EH (cell line): ENCODE results near the gene THG1L.
"Not testable (repeated sequence)": the region's sequence is repeated elsewhere in the genome, so short reads cannot be mapped to it uniquely, and the experiment has no call there.

Source experiments
- DNase-seq: peaks from one replicate; pipeline ENCODE4 v3.0.0-alpha.2; 2015; ENCODE audit warnings: low read depth

The THG1L gene

GRCh38 chr5:157731272-157732129 lies at the start of gene THG1L:
Gene THG1L, plus strand, starts transcription at chr5:157731420. Its CDS starts 21 bp downstream, at chr5:157731441.
- peak; percentile 98 for DNase-seq

- DNase-seq, result no peak
Observed at GRCh38 chr5:157682257-157682656, 49.0 kb upstream of the THG1L start.

DNA sequence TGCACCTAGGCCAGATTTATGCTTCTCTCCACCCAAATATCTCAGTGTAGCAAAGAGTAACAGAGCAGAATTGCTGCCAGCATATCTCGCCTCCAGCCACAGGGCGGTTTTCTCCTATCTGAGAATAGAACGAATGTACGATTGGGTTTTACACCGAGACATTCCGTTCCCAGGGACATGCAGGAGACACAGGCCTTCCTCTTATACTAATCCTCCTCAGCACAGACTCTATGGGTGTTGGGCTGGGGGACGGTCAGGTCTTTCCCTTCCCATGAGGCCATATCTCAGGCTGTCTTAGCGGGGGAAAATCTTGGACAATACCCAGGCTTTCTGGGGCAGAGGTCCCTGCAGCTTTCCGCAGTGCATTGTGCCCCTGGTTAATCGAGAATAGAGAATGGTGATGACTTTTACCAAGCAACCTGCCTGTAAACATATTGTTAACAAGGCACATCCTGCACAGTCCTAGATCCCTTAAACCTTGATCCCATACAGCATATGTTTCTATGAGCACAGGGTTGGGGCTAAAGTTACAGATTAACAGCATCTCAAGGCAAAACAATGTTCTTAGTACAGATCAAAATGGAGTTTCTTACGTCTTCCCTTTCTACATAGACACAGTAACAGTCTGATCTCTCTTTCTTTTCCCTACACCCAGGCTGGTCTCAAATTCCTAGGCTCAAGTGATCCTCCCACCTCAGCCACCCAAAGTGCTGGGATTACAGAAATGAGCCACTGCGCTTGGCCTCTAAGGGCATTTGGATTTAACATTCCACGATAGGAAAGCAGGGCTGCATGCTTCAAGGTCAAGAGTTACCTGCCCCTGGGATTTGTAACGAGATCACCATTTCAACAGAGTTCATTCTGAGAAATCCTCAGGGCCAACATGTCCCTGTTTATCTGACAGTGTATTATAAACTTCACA lies 44.7 kb upstream of the THG1L start:
- DNase-seq, result not testable (repeated sequence)

GRCh38 chr5:157687198-157687554 lies 44.0 kb upstream of the THG1L start:
- DNase-seq, result no peak

DNA sequence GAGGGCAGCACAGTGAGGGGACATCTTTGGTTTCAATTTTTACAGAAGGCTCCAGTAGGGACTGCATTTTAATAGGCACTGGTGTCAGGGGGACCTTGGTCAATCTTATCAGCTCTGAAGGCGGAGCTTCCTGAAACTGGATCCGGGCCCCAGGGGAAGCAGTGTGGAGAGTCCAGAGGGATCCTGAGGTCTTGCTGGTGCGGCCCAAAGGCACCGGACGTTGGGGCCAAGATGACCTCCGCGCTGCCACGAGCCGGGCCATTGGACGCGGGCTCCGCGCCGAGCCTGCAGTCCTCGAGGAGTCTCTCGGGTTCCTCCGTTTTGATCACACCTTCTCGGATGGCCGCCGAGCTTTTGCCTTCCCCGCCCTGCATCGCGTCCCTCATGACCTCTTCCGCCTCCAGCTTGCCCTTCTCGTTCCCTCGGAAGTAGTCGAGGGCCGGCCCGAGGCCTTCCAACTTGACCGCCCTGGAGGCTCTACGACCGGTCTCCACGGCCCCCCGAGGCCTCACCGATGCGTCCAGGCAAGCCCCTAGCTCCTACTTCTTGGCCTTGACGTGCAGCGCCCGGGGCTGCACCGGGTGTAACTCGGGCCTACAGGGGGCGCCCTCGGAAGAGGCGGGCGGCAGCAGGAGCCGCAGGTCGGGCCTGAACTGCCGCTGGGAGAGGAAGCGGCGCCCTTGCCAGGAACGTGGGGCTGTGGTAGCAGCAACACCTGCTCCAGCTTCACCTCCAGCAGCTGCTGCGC lies 41.1 kb upstream of the THG1L start:
- no peak for DNase-seq

GRCh38 chr5:157690690-157691433 lies 40.4 kb upstream of the THG1L start:
- no peak for DNase-seq

- not testable (repeated sequence) for DNase-seq
Observed at GRCh38 chr5:157693816-157694215, 37.4 kb upstream of the THG1L start.

GRCh38 chr5:157696154-157696553 lies 35.1 kb upstream of the THG1L start:
- DNase-seq, result not testable (repeated sequence)

- DNase-seq, result not testable (repeated sequence)
Observed at GRCh38 chr5:157698674-157699073, 32.5 kb upstream of the THG1L start.

- DNase-seq, result no peak
Observed at GRCh38 chr5:157703736-157704135, 27.5 kb upstream of the THG1L start.

- peak; percentile 81 for DNase-seq
Observed at GRCh38 chr5:157708866-157709265, 22.4 kb upstream of the THG1L start.

DNA sequence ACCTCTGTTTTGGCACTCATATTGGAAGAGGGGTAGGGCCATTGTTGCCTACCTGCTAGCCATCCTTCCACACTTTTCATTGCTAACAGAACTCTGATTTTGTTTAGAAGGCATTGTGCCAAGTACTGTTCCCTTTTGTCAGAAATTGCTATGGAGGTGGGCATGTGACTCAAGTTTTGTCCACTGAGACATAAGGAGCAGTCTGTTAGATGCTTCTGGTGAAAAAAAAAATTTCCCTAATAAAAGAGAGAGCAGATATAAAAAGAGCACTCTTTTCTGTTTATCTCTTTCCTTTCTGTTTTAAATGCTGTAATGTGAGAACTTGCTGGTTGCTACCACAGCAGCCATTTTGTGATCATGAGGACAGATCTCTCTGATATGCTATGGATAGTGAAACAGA lies 21.9 kb upstream of the THG1L start:
- DNase-seq, result no peak

GRCh38 chr5:157710431-157710830 lies 20.8 kb upstream of the THG1L start:
- DNase-seq, result no peak

DNA sequence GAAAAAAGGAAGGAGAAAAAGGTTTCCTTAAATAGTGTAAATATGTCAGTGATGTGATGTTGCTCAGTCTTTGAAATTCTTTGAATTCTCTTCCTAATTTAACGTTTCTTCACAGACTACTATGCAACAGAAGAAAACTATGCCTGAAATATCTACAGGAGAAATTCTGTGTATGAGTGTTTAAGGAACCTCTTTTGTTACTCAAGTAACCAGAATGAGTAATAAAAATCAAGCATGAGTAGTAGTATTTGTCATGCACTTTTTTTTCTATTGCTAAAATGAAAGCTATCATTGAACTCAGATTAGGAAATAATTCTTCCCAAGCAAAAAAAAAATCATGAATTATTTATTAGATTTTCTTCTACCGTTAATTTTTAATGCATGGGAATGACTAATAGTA lies 20.3 kb upstream of the THG1L start:
- peak; percentile 86 for DNase-seq

- peak; percentile 54 for DNase-seq
Observed at GRCh38 chr5:157713830-157714595, 17.2 kb upstream of the THG1L start.

DNA sequence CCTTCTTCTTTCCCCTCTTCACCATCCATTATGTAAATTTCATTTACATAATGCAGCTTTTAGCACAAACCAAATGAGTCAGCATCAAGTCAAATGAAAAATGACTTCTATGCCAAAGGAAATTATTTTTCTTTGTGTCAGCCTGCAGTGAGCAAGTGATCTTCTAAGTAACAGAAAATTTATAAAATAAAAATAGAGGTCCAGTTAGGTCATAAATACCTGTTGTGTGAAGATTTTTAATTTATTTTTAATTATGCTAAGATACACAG lies 16.7 kb upstream of the THG1L start:
- DNase-seq, result peak; percentile 24

GRCh38 chr5:157718519-157718918 lies 12.7 kb upstream of the THG1L start:
- peak; percentile 85 for DNase-seq

GRCh38 chr5:157719245-157719644 lies 12.0 kb upstream of the THG1L start:
- DNase-seq, result no peak

DNA sequence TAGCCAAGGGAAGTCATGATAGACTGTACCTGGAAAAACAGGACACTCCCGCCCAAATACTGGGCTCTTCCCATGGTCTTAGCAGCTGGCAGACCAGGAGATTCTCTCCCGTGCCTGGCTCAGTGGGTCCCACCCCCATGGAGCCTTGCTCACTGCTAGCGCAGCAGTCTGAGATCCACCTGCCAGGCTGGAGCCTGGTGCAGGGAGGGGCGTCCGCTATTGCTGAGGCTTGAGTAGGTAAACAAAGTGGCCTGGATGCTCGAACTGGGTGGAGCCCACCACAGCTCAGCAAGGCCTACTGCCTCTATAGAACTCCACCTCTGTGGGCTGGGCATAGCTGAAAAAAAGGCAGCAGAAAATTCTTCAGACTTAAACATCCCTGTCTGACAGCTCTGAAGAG lies 10.1 kb upstream of the THG1L start:
- DNase-seq, result no peak

DNA sequence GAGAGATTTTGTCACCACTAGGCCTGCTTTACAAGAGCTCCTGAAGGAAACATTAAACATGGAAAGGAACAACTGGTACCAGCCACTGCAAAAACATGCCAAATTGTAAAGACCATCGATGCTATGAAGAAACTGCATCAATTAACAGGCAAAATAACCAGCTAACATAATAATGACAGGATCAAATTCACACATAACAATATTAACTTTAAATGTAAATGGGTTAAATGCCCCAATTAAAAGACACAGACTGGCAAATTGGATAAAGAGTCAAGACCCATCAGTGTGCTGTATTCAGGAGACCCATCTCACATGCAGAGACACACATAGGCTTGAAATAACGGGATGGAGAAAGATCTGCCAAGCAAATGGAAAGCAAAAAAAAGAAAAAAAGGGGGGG lies 8.3 kb upstream of the THG1L start:
- DNase-seq, result not testable (repeated sequence)

DNA sequence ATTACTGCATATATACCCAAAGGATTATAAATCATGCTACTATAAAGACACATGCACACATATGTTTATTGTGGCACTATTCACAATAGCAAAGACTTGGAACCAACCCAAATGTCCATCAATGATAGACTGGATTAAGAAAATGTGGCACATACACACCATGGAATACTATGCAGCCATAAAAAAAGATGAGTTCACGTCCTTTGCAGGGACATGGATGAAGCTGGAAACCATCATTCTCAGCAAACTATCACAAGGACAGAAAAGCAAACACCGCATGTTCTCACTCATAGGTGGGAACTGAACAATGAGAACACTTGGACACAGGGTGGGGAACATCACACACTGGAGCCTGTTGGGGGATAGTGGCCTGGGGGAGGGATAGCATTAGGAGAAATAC lies 4.6 kb upstream of the THG1L start:
- not testable (repeated sequence) for DNase-seq
